GM19043 (cell line): ENCODE results near the gene ZNF500.

Experiments used
- ATAC-seq: cut with Tn5 transposase; IDR thresholded peaks from one replicate; pipeline ENCODE4 v1.9.1; 2021; ENCODE audit warnings: low read depth; ENCODE audit not compliant: unreplicated experiment

ZNF500 gene

GRCh38 chr16:4766875-4767628 is at the start of gene ZNF500:
TSS of gene ZNF500 (minus strand) at chr16:4767162. CDS start at chr16:4765978, 1,184 bp downstream.
- peak; percentile 84 for ATAC-seq

- no peak for ATAC-seq
Observed at GRCh38 chr16:4814542-4815173, 47.7 kb upstream of the ZNF500 start.

GRCh38 chr16:4814046-4814445 is 47.1 kb upstream of the ZNF500 start:
- no peak for ATAC-seq

- no peak for ATAC-seq
Observed at GRCh38 chr16:4813251-4814003, 46.5 kb upstream of the ZNF500 start.

GRCh38 chr16:4811773-4812172 is 44.8 kb upstream of the ZNF500 start:
- no peak for ATAC-seq

- no peak for ATAC-seq
Observed at GRCh38 chr16:4811242-4811641, 44.3 kb upstream of the ZNF500 start.

- ATAC-seq: no peak
Observed at GRCh38 chr16:4806280-4806679, 39.3 kb upstream of the ZNF500 start.

- ATAC-seq: no peak
Observed at GRCh38 chr16:4805231-4805630, 38.3 kb upstream of the ZNF500 start.

GRCh38 chr16:4803898-4804762 is 37.2 kb upstream of the ZNF500 start:
- no peak for ATAC-seq

GRCh38 chr16:4803401-4803844 is 36.5 kb upstream of the ZNF500 start:
- ATAC-seq: no peak

- peak; percentile 89 for ATAC-seq
Observed at GRCh38 chr16:4802659-4803287, 35.8 kb upstream of the ZNF500 start.

- peak; percentile 56 for ATAC-seq
Observed at GRCh38 chr16:4801962-4802658, 35.1 kb upstream of the ZNF500 start, which contains the start of gene ROGDI. TSS of gene ROGDI (minus strand) at chr16:4802633. CDS start at chr16:4802571, 62 bp downstream.

GRCh38 chr16:4801051-4801961 is 34.3 kb upstream of the ZNF500 start:
- ATAC-seq: no peak

GRCh38 chr16:4800290-4801041 is 33.5 kb upstream of the ZNF500 start:
- no peak for ATAC-seq

- no peak for ATAC-seq
Observed at GRCh38 chr16:4799171-4799855, 32.4 kb upstream of the ZNF500 start.

- no peak for ATAC-seq
Observed at GRCh38 chr16:4798456-4798855, 31.5 kb upstream of the ZNF500 start.

- ATAC-seq: no peak
Observed at GRCh38 chr16:4797805-4798252, 30.9 kb upstream of the ZNF500 start.
